HepG2 (cell line): Measurements from ENCODE around the gene OST4. TPM values are rescaled to one million over a fixed set of nuclear protein-coding genes. Genes with fewer than 3 reads are reported as not detected.
A peak's percentile ranks its signal among the peaks of the same experiment; 100 is the strongest.

Experiments
- ELF3 ChIP-seq: IDR thresholded peaks from 2 replicates; pipeline ENCODE4 v1.6.1; 2016; ENCODE audit warnings: missing genetic modification reagents, missing compliant biosample characterization
- GABPB1 ChIP-seq: IDR thresholded peaks from 2 replicates; pipeline ENCODE4 v1.6.1; 2016; ENCODE audit warnings: mild to moderate bottlenecking, missing genetic modification reagents, moderate library complexity, missing compliant biosample characterization
- HES4 ChIP-seq: sonication (generic); formaldehyde crosslinking; IDR thresholded peaks from 2 replicates; pipeline ENCODE4 v1.9.0; 2021; ENCODE audit warnings: mild to moderate bottlenecking, missing genetic modification reagents, borderline replicate concordance
- IKZF4 ChIP-seq: sonication (generic); formaldehyde crosslinking; IDR thresholded peaks from 2 replicates; pipeline ENCODE4 v1.5.1; 2020; ENCODE audit warnings: borderline replicate concordance, mild to moderate bottlenecking, low read depth, missing genetic modification reagents; ENCODE audit errors: not compliant biosample characterization
- KDM3A ChIP-seq: IDR thresholded peaks from 2 replicates; pipeline ENCODE4 v1.6.1; 2018; ENCODE audit warnings: low read depth, missing compliant biosample characterization
- LRRFIP1 ChIP-seq: sonication (generic); formaldehyde crosslinking; conservative IDR thresholded peaks from 2 replicates; pipeline ENCODE4 v1.4.0; 2020; ENCODE audit warnings: missing genetic modification reagents
- MXI1 ChIP-seq: IDR thresholded peaks from 3 replicates; pipeline ENCODE4 v1.6.1; 2012; ENCODE audit warnings: low read depth, low read length, inconsistent platforms, borderline replicate concordance
- REST ChIP-seq, 2 experiments: IDR thresholded peaks; 2 replicates each; pipeline ENCODE4 v1.6.1; 2011 to 2012; ENCODE audit warnings: low read length in 2 of 2, borderline replicate concordance in 1 of 2, low read depth in 1 of 2, mild to moderate bottlenecking in 1 of 2, moderate library complexity in 1 of 2
- THRA ChIP-seq: sonication (generic); formaldehyde crosslinking; IDR thresholded peaks from 2 replicates; pipeline ENCODE4 v1.4.0; 2020; ENCODE audit warnings: missing genetic modification reagents, borderline replicate concordance
- TRAFD1 ChIP-seq: sonication (generic); formaldehyde crosslinking; IDR thresholded peaks from 2 replicates; pipeline ENCODE4 v1.5.1; 2020; ENCODE audit warnings: missing genetic modification reagents, mild to moderate bottlenecking, borderline replicate concordance
- ZNF275 ChIP-seq: sonication (generic); formaldehyde crosslinking; IDR thresholded peaks from 2 replicates; pipeline ENCODE4 v1.8.0; 2022; ENCODE audit warnings: missing genetic modification reagents, mild to moderate bottlenecking, inconsistent platforms, borderline replicate concordance
- ZNF280B ChIP-seq: sonication (generic); formaldehyde crosslinking; IDR thresholded peaks from 2 replicates; pipeline ENCODE4 v1.5.0; 2020; ENCODE audit warnings: missing genetic modification reagents, mild to moderate bottlenecking, borderline replicate concordance
- ZNF839 ChIP-seq: sonication (generic); formaldehyde crosslinking; IDR thresholded peaks from 2 replicates; pipeline ENCODE4 v1.4.0; 2020; ENCODE audit warnings: missing genetic modification reagents, mild to moderate bottlenecking, borderline replicate concordance
- ZNF879 ChIP-seq: sonication (generic); formaldehyde crosslinking; IDR thresholded peaks from 2 replicates; pipeline ENCODE4 v1.8.1; 2023; ENCODE audit warnings: missing genetic modification reagents
- polyA plus RNA-seq, 8 experiments: library from polyadenylated mRNA; depleted of rRNA in 3 of 8; stranded (reverse) in 7 of 8; unstranded in 1 of 8; fragments of >200 nt; fragmentation: Illumina TruSeq in 4 of 8; extraction: Trizol in 4 of 8; gene quantifications; 2 replicates each; pipeline versions ENCODE4 v1.2.1 to v1.2.3, GENCODE V29; 2011 to 2016; ENCODE audit warnings: low read depth in 4 of 8, missing spikeins in 1 of 8, mixed read lengths in 1 of 8; ENCODE audit not compliant: insufficient read depth in 1 of 8
- total RNA-seq, 5 experiments: library from RNA; depleted of rRNA; stranded (reverse); fragments of >200 nt; fragmentation: Illumina TruSeq; extraction: Trizol; gene quantifications; 2 replicates each; pipeline ENCODE4 v1.2.3, GENCODE V29; 2016; ENCODE audit warnings: low read depth in 1 of 5

The OST4 gene
- total and polyA plus RNA-seq, 2 of the 13 experiments (the other 11 are each of a cell fraction or from before 2014, with no cell fraction given): 498 to 584 TPM

GRCh38 chr2:27092696-27093429, 21.4 kb upstream of the OST4 start (continued):
- TF ChIP-seq THRA (CRISPR knock-in tag) (peak; percentile 87), TRAFD1 (peak; percentile 86; the same call in 1 of the 2 replicates), GABPB1 (CRISPR knock-in tag) (peak; percentile 67), ZNF839 (peak; percentile 33; the same call in 1 of the 2 replicates), MXI1 (peak; percentile 86; the same call in 1 of the 3 replicates), KDM3A (peak; percentile 96), ZNF275 (CRISPR knock-in tag) (0 out of 2 replicates have a peak, but pooled peaks have one; percentile 17), LRRFIP1 (CRISPR knock-in tag) (no peak), ZNF280B (peak; percentile 69; the same call in 1 of the 2 replicates), HES4 (CRISPR knock-in tag) (peak; percentile 85; the same call in 1 of the 2 replicates), ZNF879 (CRISPR knock-in tag) (no peak), ELF3 (CRISPR knock-in tag) (peak; percentile 66), REST (IDR thresholded peaks at IDR 0.05; ENCODE audit: borderline replicate concordance in 1 of 2, low read depth in 1 of 2, low read length in 2 of 2) (peak in 1 of 2 experiments; percentile 63; a peak in 1 of 4 replicates), IKZF4 (CRISPR knock-in tag) (peak; percentile 67)
